Trophoblast cell (in vitro differentiated cells and primary cell): ENCODE data around the gene TMEM181.
A peak's percentile ranks its signal among the peaks of the same experiment; 100 is the strongest.

ENCODE experiments used
- DNase-seq, 2 donors: peaks; one replicate each; pipeline ENCODE4 v3.0.0-alpha.2; 2016
- H2AFZ ChIP-seq: 2 replicates; pipeline ENCODE4 v1.6.1; 2013; ENCODE audit warnings: low read length, moderate library complexity, mild to moderate bottlenecking; ENCODE audit not compliant: insufficient read depth, poor library complexity
- H2AK5ac ChIP-seq: 2 replicates; pipeline ENCODE4 v1.6.1; 2013; ENCODE audit warnings: mild to moderate bottlenecking, low read length
- H2BK120ac ChIP-seq: 2 replicates; pipeline ENCODE4 v1.6.1; 2013; ENCODE audit warnings: low read length, mild to moderate bottlenecking, moderate library complexity; ENCODE audit not compliant: insufficient read depth, poor library complexity
- H2BK12ac ChIP-seq: 2 replicates; pipeline ENCODE4 v1.6.1; 2013; ENCODE audit warnings: mild to moderate bottlenecking, low read length, moderate library complexity
- H2BK5ac ChIP-seq: 2 replicates; pipeline ENCODE4 v1.6.1; 2013; ENCODE audit warnings: low read length, low read depth, moderate library complexity, mild to moderate bottlenecking; ENCODE audit not compliant: poor library complexity
- H3K14ac ChIP-seq: 2 replicates; pipeline ENCODE4 v1.6.1; 2013; ENCODE audit warnings: mild to moderate bottlenecking, low read length
- H3K18ac ChIP-seq: 2 replicates; pipeline ENCODE4 v1.6.1; 2013; ENCODE audit warnings: mild to moderate bottlenecking, low read length
- H3K23ac ChIP-seq: 2 replicates; pipeline ENCODE4 v1.6.1; 2013; ENCODE audit warnings: low read length
- H3K27ac ChIP-seq: 2 replicates; pipeline ENCODE4 v1.5.1; 2013; ENCODE audit warnings: low read depth, mild to moderate bottlenecking, inconsistent platforms, low read length, moderate library complexity
- H3K27me3 ChIP-seq: 2 replicates; pipeline ENCODE4 v1.6.1; 2013; ENCODE audit warnings: inconsistent platforms, mild to moderate bottlenecking, low read length, moderate library complexity; ENCODE audit not compliant: insufficient read depth
- H3K36me3 ChIP-seq, 2 experiments: 1 replicate in 1 of 2; 2 replicates in 1 of 2; pipeline ENCODE4 v1.6.1; 2013; ENCODE audit warnings: low read length in 2 of 2, mild to moderate bottlenecking in 2 of 2, moderate library complexity in 1 of 2; ENCODE audit not compliant: insufficient read depth in 2 of 2, control insufficient read depth in 1 of 2
- H3K4ac ChIP-seq: 2 replicates; pipeline ENCODE4 v1.6.1; 2013; ENCODE audit warnings: low read depth, mild to moderate bottlenecking, low read length, moderate library complexity
- H3K4me1 ChIP-seq, 2 experiments: 1 replicate in 1 of 2; 2 replicates in 1 of 2; pipeline ENCODE4 v1.6.1; 2013; ENCODE audit warnings: low read length in 2 of 2, mild to moderate bottlenecking in 2 of 2, moderate library complexity in 1 of 2; ENCODE audit not compliant: insufficient read depth in 2 of 2, control insufficient read depth in 1 of 2
- H3K4me2 ChIP-seq: 2 replicates; pipeline ENCODE4 v1.6.1; 2013; ENCODE audit warnings: inconsistent platforms, mild to moderate bottlenecking, low read length, moderate library complexity
- H3K4me3 ChIP-seq: 2 replicates; pipeline ENCODE4 v1.5.1; 2013; ENCODE audit warnings: mild to moderate bottlenecking, low read depth, low read length, inconsistent platforms
- H3K79me1 ChIP-seq: one replicate; pipeline ENCODE4 v1.6.1; 2013; ENCODE audit warnings: low read length
- H3K79me2 ChIP-seq: 2 replicates; pipeline ENCODE4 v1.6.1; 2013; ENCODE audit warnings: low read length, mild to moderate bottlenecking; ENCODE audit not compliant: control insufficient read depth, insufficient read depth, poor library complexity
- H3K9ac ChIP-seq: 2 replicates; pipeline ENCODE4 v1.6.1; 2013; ENCODE audit warnings: mild to moderate bottlenecking, low read length
- H3K9me3 ChIP-seq: 2 replicates; pipeline ENCODE4 v1.6.1; 2013; ENCODE audit warnings: low read depth, mild to moderate bottlenecking, control low read depth, inconsistent platforms, low read length; ENCODE audit not compliant: insufficient read depth
- H4K12ac ChIP-seq: 2 replicates; pipeline ENCODE4 v1.6.1; 2013; ENCODE audit warnings: low read depth, mild to moderate bottlenecking, low read length, moderate library complexity
- H4K8ac ChIP-seq: 2 replicates; pipeline ENCODE4 v1.6.1; 2013; ENCODE audit warnings: low read depth, mild to moderate bottlenecking, low read length, moderate library complexity
- H4K91ac ChIP-seq: one replicate; pipeline ENCODE4 v1.6.1; 2013; ENCODE audit warnings: low read depth, mild to moderate bottlenecking, low read length, moderate library complexity
- WGBS: extraction: QIAGEN DNeasy Blood & Tissue Kit; methylation state at CpG from one replicate; pipeline ENCODE4 v1.1.7; 2013; ENCODE audit warnings: missing lambda C conversion rate; ENCODE audit not compliant: insufficient read length, insufficient coverage; ENCODE audit errors: extremely low coverage; 5-methylcytosine and 5-hydroxymethylcytosine counted together

TMEM181 gene

GRCh38 chr6:158571826-158572652 lies 12.1 kb downstream of the TMEM181 start:
- no CpG with 5 or more reads among the region's 26 CpGs for WGBS
- Histone ChIP-seq H3K27me3 (no peaks in the 10 kb centered on the region), H2BK5ac (no peak overlapping the region), H3K23ac (no peak overlapping the region), H3K18ac (peak overlapping the region; percentile 2), H3K4me1 (peaks cover 0 to 14% of the 10 kb centered on the region in 2 experiments), H2AK5ac (no peak overlapping the region), H3K14ac (no peak overlapping the region), H3K9ac (no peak overlapping the region), H3K27ac (no peak overlapping the region), H2BK12ac (no peak overlapping the region), H4K12ac (no peak overlapping the region), H3K9me3 (no peaks in the 10 kb centered on the region), H3K79me2 (peaks cover 1% of the 10 kb centered on the region), H3K79me1 (no peaks in the 10 kb centered on the region), H3K4me3 (no peak overlapping the region), H3K36me3 (peaks cover 12 to 15% of the 10 kb centered on the region in 2 experiments), H4K8ac (no peak overlapping the region), H3K4me2 (no peak overlapping the region), H2AFZ (no peak overlapping the region), H4K91ac (no peak overlapping the region), H3K4ac (no peak overlapping the region), H2BK120ac (no peak overlapping the region)
- DNase-seq, result peak; percentile 95

GRCh38 chr6:158572653-158573541 lies 13.0 kb downstream of the TMEM181 start:
- Histone ChIP-seq H2BK120ac (no peak overlapping the region), H3K4me1 (peaks cover 0 to 14% of the 10 kb centered on the region in 2 experiments), H3K18ac (no peak overlapping the region), H4K91ac (no peak overlapping the region), H2BK5ac (no peak overlapping the region), H3K9me3 (no peaks in the 10 kb centered on the region), H3K14ac (no peak overlapping the region), H2BK12ac (no peak overlapping the region), H3K4me3 (peak overlapping the region; percentile 37), H3K27me3 (no peaks in the 10 kb centered on the region), H2AFZ (no peak overlapping the region), H3K27ac (no peak overlapping the region), H3K79me2 (no peaks in the 10 kb centered on the region), H3K79me1 (no peaks in the 10 kb centered on the region), H3K4me2 (no peak overlapping the region), H3K9ac (no peak overlapping the region), H2AK5ac (no peak overlapping the region), H4K12ac (no peak overlapping the region), H4K8ac (no peak overlapping the region), H3K4ac (no peak overlapping the region), H3K23ac (no peak overlapping the region), H3K36me3 (peaks cover 12 to 15% of the 10 kb centered on the region in 2 experiments)
- no CpG with 5 or more reads among the region's 28 CpGs for WGBS
- no peak for DNase-seq

- WGBS, result no CpG with 5 or more reads among the region's 10 CpGs
- Histone ChIP-seq H3K27me3 (no peaks in the 10 kb centered on the region), H3K14ac (no peak overlapping the region), H2AK5ac (no peak overlapping the region), H3K23ac (no peak overlapping the region), H3K79me2 (no peaks in the 10 kb centered on the region), H2BK120ac (no peak overlapping the region), H2BK12ac (no peak overlapping the region), H4K12ac (no peak overlapping the region), H3K36me3 (peaks cover 12 to 15% of the 10 kb centered on the region in 2 experiments), H3K9ac (no peak overlapping the region), H3K9me3 (no peaks in the 10 kb centered on the region), H2BK5ac (no peak overlapping the region), H3K79me1 (no peaks in the 10 kb centered on the region), H4K8ac (no peak overlapping the region), H4K91ac (no peak overlapping the region), H3K18ac (no peak overlapping the region), H3K4me3 (no peak overlapping the region), H3K27ac (no peak overlapping the region), H3K4ac (peak overlapping the region; percentile 14), H2AFZ (no peak overlapping the region), H3K4me2 (no peak overlapping the region), H3K4me1 (peaks cover 0 to 14% of the 10 kb centered on the region in 2 experiments)
- no peak for DNase-seq
Observed at GRCh38 chr6:158573542-158573931, 13.6 kb downstream of the TMEM181 start.

- no CpG with 5 or more reads among the region's 3 CpGs for WGBS
- Histone ChIP-seq H3K36me3 (peaks cover 12 to 15% of the 10 kb centered on the region in 2 experiments), H3K79me2 (no peaks in the 10 kb centered on the region), H3K79me1 (no peaks in the 10 kb centered on the region), H3K9ac (no peak overlapping the region), H3K4ac (no peak overlapping the region), H4K8ac (no peak overlapping the region), H2AFZ (no peak overlapping the region), H3K4me3 (no peak overlapping the region), H3K18ac (no peak overlapping the region), H3K4me2 (no peak overlapping the region), H3K23ac (no peak overlapping the region), H4K12ac (no peak overlapping the region), H2BK120ac (no peak overlapping the region), H3K14ac (no peak overlapping the region), H2AK5ac (no peak overlapping the region), H2BK12ac (no peak overlapping the region), H3K4me1 (peaks cover 0 to 14% of the 10 kb centered on the region in 2 experiments), H4K91ac (no peak overlapping the region), H2BK5ac (no peak overlapping the region), H3K9me3 (no peaks in the 10 kb centered on the region), H3K27me3 (no peaks in the 10 kb centered on the region), H3K27ac (no peak overlapping the region)
- DNase-seq, result no peak
Observed at GRCh38 chr6:158574800-158575199, 14.9 kb downstream of the TMEM181 start.
